DND-41 (cell line): ENCODE data around the gene TIMM29.

Experiments
- ATAC-seq: fragments of 200-7000 bp; cut with Tn5 transposase; 3 replicates; pipeline ENCODE4 v1.9.1; 2021; ENCODE audit warnings: low read depth; ENCODE audit not compliant: insufficient read depth
- DNase-seq: peaks from one replicate; pipeline ENCODE4 v3.0.0-alpha.2; 2020
- H2AFZ ChIP-seq: 2 replicates; pipeline ENCODE4 v1.6.0; 2012; ENCODE audit warnings: low read depth, low read length
- H3K27ac ChIP-seq: 2 replicates; pipeline ENCODE4 v1.5.1; 2012; ENCODE audit warnings: low read length, inconsistent platforms
- H3K27me3 ChIP-seq: fragments of 200-600 bp; sonication (generic); 2 replicates; pipeline ENCODE4 v1.6.0; 2012; ENCODE audit warnings: low read length, mild to moderate bottlenecking, inconsistent platforms; ENCODE audit not compliant: insufficient read depth, poor library complexity
- H3K36me3 ChIP-seq: 2 replicates; pipeline ENCODE4 v1.5.1; 2012; ENCODE audit warnings: low read length, inconsistent platforms; ENCODE audit not compliant: insufficient read depth
- H3K4me1 ChIP-seq: 2 replicates; pipeline ENCODE4 v1.5.1; 2012; ENCODE audit warnings: mild to moderate bottlenecking, low read length; ENCODE audit not compliant: insufficient read depth
- H3K4me2 ChIP-seq: 2 replicates; pipeline ENCODE4 v1.6.0; 2012; ENCODE audit warnings: mild to moderate bottlenecking, moderate library complexity, low read length, inconsistent platforms; ENCODE audit not compliant: insufficient read depth
- H3K4me3 ChIP-seq, 2 experiments: fragments of 200-600 bp in 1 of 2; shearing (Covaris generic) in 1 of 2; 2 replicates each; pipeline ENCODE4 v1.5.1; 2012 to 2016; ENCODE audit warnings: inconsistent platforms in 2 of 2, low read length in 2 of 2, mild to moderate bottlenecking in 2 of 2, low read depth in 1 of 2, moderate library complexity in 1 of 2
- H3K79me2 ChIP-seq: 2 replicates; pipeline ENCODE4 v1.6.0; 2012; ENCODE audit warnings: low read length, inconsistent platforms; ENCODE audit not compliant: insufficient read depth
- H3K9ac ChIP-seq: 2 replicates; pipeline ENCODE4 v1.6.0; 2012; ENCODE audit warnings: low read depth, mild to moderate bottlenecking, inconsistent platforms, low read length, moderate library complexity
- H3K9me3 ChIP-seq: 2 replicates; pipeline ENCODE4 v1.5.1; 2012; ENCODE audit warnings: low read length, moderate library complexity, mild to moderate bottlenecking, inconsistent platforms; ENCODE audit not compliant: insufficient read depth, severe bottlenecking
- H4K20me1 ChIP-seq: 2 replicates; pipeline ENCODE4 v1.6.0; 2012; ENCODE audit warnings: low read length; ENCODE audit not compliant: insufficient read depth
- CTCF ChIP-seq: IDR thresholded peaks from 2 replicates; pipeline ENCODE4 v1.5.1; 2012; ENCODE audit warnings: borderline replicate concordance, low read length, moderate library complexity, mild to moderate bottlenecking; ENCODE audit not compliant: poor library complexity, severe bottlenecking; ENCODE audit errors: extremely low read depth
- EZH2 ChIP-seq: IDR thresholded peaks from 3 replicates; pipeline ENCODE4 v1.6.1; 2012; ENCODE audit warnings: borderline replicate concordance, low read depth, mild to moderate bottlenecking, moderate library complexity, low read length, inconsistent platforms; ENCODE audit not compliant: severe bottlenecking

The TIMM29 gene

GRCh38 chr19:10896851-10897526 lies 31.6 kb upstream of the TIMM29 start:
- no peak overlapping the region for H3K4me2 ChIP-seq
- H3K9ac ChIP-seq: no peak overlapping the region
- no peak overlapping the region for H2AFZ ChIP-seq
- H3K4me1 ChIP-seq: no peaks in the 10 kb centered on the region
- ATAC-seq (peak; percentile 49; the same call in 2 of the 3 replicates), DNase-seq (no peak)
- no peaks in the 10 kb centered on the region for H3K9me3 ChIP-seq
- H4K20me1 ChIP-seq: peaks cover 59% of the 10 kb centered on the region
- no peaks in the 10 kb centered on the region for H3K27me3 ChIP-seq
- 0 out of 2 replicates have a peak, but pooled peaks cover 2% of the 10 kb centered on the region for H3K36me3 ChIP-seq
- no peak overlapping the region for H3K27ac ChIP-seq
- H3K79me2 ChIP-seq: peaks cover 80% of the 10 kb centered on the region
- no peak overlapping the region for H3K4me3 ChIP-seq
- TF ChIP-seq CTCF (no peak), EZH2 (no peak)

GRCh38 chr19:10898633-10899032 lies 30.0 kb upstream of the TIMM29 start:
- Histone ChIP-seq H3K27ac (no peak overlapping the region), H3K36me3 (0 out of 2 replicates have a peak, but pooled peaks cover 2% of the 10 kb centered on the region), H3K4me2 (no peak overlapping the region), H4K20me1 (peaks cover 51% of the 10 kb centered on the region), H3K4me3 (no peak overlapping the region), H3K9ac (no peak overlapping the region), H3K4me1 (no peaks in the 10 kb centered on the region), H3K9me3 (no peaks in the 10 kb centered on the region), H3K27me3 (no peaks in the 10 kb centered on the region), H3K79me2 (peaks cover 84% of the 10 kb centered on the region), H2AFZ (no peak overlapping the region)
- DNase-seq: no peak
- TF ChIP-seq CTCF (no peak), EZH2 (no peak)
- no peak for ATAC-seq

GRCh38 chr19:10899151-10899653 lies 29.4 kb upstream of the TIMM29 start:
- Histone ChIP-seq H2AFZ (no peak overlapping the region), H3K9ac (no peak overlapping the region), H3K9me3 (no peaks in the 10 kb centered on the region), H3K4me3 (no peak overlapping the region), H3K27me3 (no peaks in the 10 kb centered on the region), H3K4me2 (no peak overlapping the region), H3K27ac (no peak overlapping the region), H3K36me3 (0 out of 2 replicates have a peak, but pooled peaks cover 2% of the 10 kb centered on the region), H3K4me1 (no peaks in the 10 kb centered on the region), H4K20me1 (peaks cover 46% of the 10 kb centered on the region), H3K79me2 (peaks cover 83% of the 10 kb centered on the region)
- ATAC-seq (no peak), DNase-seq (no peak)
- TF ChIP-seq EZH2 (no peak), CTCF (no peak)
